ENCODE measurements around the gene NT5DC3.

The NT5DC3 gene

GRCh38 chr12:103819892-103820291, 21.1 kb downstream of the NT5DC3 start:
- Histone ChIP-seq H3K9me3 (ENCODE audit: control extremely low read depth in 1 of 5, control insufficient read depth in 4 of 5, insufficient read depth in 2 of 5, low read depth in 1 of 5, low read length in 4 of 5) (peaks cover 0 to 7% (median 0%) of the 10 kb centered on the region in 5 experiments), H3K27ac (ENCODE audit: insufficient read depth in 1 of 2, low read depth in 1 of 2, low read length in 2 of 2, poor library complexity in 1 of 2, severe bottlenecking in 2 of 2) (no peak overlapping the region), H3K36me3 (ENCODE audit: control insufficient read depth in 4 of 4, insufficient read depth in 4 of 4, low read length in 3 of 4) (peaks cover 0 to 4% (median 0%) of the 10 kb centered on the region in 4 experiments), H3K4me1 (ENCODE audit: control extremely low read depth in 1 of 4, control insufficient read depth in 4 of 4, insufficient read depth in 4 of 4, low read length in 3 of 4) (no peaks in the 10 kb centered on the region), H3K4me3 (ENCODE audit: control insufficient read depth in 1 of 7, extremely low read depth in 1 of 7, insufficient read depth in 4 of 7, low read depth in 2 of 7, low read length in 6 of 7) (no peak overlapping the region), H3K27me3 (replicated peaks in 2 of 5; ENCODE audit: control insufficient read depth in 4 of 5, insufficient read depth in 5 of 5, low read length in 4 of 5) (no peaks in the 10 kb centered on the region)
- DNase-seq, result no peak
- CTCF ChIA-PET, result interaction anchor here (1.2 to 2.0 kb wide), 2 partner anchors 13 to 49 kb away, joined by 3 to 10 read pairs; no protein-coding TSS in a partner anchor
- WGBS (ENCODE audit: insufficient coverage), result 100% methylated on average over 1 of the region's 2 CpGs
- POLR2A ChIA-PET, result no interaction called here

GRCh38 chr12:103819312-103819711, 21.7 kb downstream of the NT5DC3 start:
- CTCF ChIA-PET, result interaction anchor here (1.2 to 2.0 kb wide), 2 partner anchors 14 to 48 kb away, joined by 3 to 10 read pairs; no protein-coding TSS in a partner anchor
- WGBS (ENCODE audit: insufficient coverage), result 100% methylated on average over 1 of the region's 2 CpGs
- H3K9me3 ChIP-seq (ENCODE audit: control extremely low read depth in 1 of 5, control insufficient read depth in 4 of 5, insufficient read depth in 2 of 5, low read depth in 1 of 5, low read length in 4 of 5), result peaks cover 0 to 7% (median 0%) of the 10 kb centered on the region in 5 experiments
- no peak overlapping the region for H3K4me3 ChIP-seq (ENCODE audit: control insufficient read depth in 1 of 7, extremely low read depth in 1 of 7, insufficient read depth in 4 of 7, low read depth in 2 of 7, low read length in 6 of 7)
- POLR2A ChIA-PET, result no interaction called here
- no peak for DNase-seq
- H3K27me3 ChIP-seq (replicated peaks in 2 of 5; ENCODE audit: control insufficient read depth in 4 of 5, insufficient read depth in 5 of 5, low read length in 4 of 5), result no peaks in the 10 kb centered on the region
- no peaks in the 10 kb centered on the region for H3K4me1 ChIP-seq (ENCODE audit: control extremely low read depth in 1 of 4, control insufficient read depth in 4 of 4, insufficient read depth in 4 of 4, low read length in 3 of 4)
- no peak overlapping the region for H3K27ac ChIP-seq (ENCODE audit: insufficient read depth in 1 of 2, low read depth in 1 of 2, low read length in 2 of 2, poor library complexity in 1 of 2, severe bottlenecking in 2 of 2)
- H3K36me3 ChIP-seq (ENCODE audit: control insufficient read depth in 4 of 4, insufficient read depth in 4 of 4, low read length in 3 of 4), result peaks cover 0 to 7% (median 0%) of the 10 kb centered on the region in 4 experiments

GRCh38 chr12:103817791-103818190, 23.2 kb downstream of the NT5DC3 start:
- CTCF ChIA-PET, result no interaction called here
- POLR2A ChIA-PET, result no interaction called here
- Histone ChIP-seq H3K9me3 (ENCODE audit: control extremely low read depth in 1 of 5, control insufficient read depth in 4 of 5, insufficient read depth in 2 of 5, low read depth in 1 of 5, low read length in 4 of 5) (peaks cover 0 to 7% (median 0%) of the 10 kb centered on the region in 5 experiments), H3K27me3 (replicated peaks in 2 of 5; ENCODE audit: control insufficient read depth in 4 of 5, insufficient read depth in 5 of 5, low read length in 4 of 5) (no peaks in the 10 kb centered on the region), H3K4me1 (ENCODE audit: control extremely low read depth in 1 of 4, control insufficient read depth in 4 of 4, insufficient read depth in 4 of 4, low read length in 3 of 4) (no peaks in the 10 kb centered on the region), H3K4me3 (ENCODE audit: control insufficient read depth in 1 of 7, extremely low read depth in 1 of 7, insufficient read depth in 4 of 7, low read depth in 2 of 7, low read length in 6 of 7) (no peak overlapping the region), H3K27ac (ENCODE audit: insufficient read depth in 1 of 2, low read depth in 1 of 2, low read length in 2 of 2, poor library complexity in 1 of 2, severe bottlenecking in 2 of 2) (no peak overlapping the region), H3K36me3 (ENCODE audit: control insufficient read depth in 4 of 4, insufficient read depth in 4 of 4, low read length in 3 of 4) (peaks cover 0 to 12% (median 3%) of the 10 kb centered on the region in 4 experiments)
- DNase-seq, result no peak
- 90% methylated on average over 1 of the region's 2 CpGs for WGBS (ENCODE audit: insufficient coverage)

- H3K36me3 ChIP-seq (ENCODE audit: control insufficient read depth in 4 of 4, insufficient read depth in 4 of 4, low read length in 3 of 4), result peaks cover 0 to 20% (median 3%) of the 10 kb centered on the region in 4 experiments
- WGBS (ENCODE audit: insufficient coverage), result no CpG with 5 or more reads among the region's 1 CpG
- H3K4me1 ChIP-seq (ENCODE audit: control extremely low read depth in 1 of 4, control insufficient read depth in 4 of 4, insufficient read depth in 4 of 4, low read length in 3 of 4), result no peaks in the 10 kb centered on the region
- H3K4me3 ChIP-seq (ENCODE audit: control insufficient read depth in 1 of 7, extremely low read depth in 1 of 7, insufficient read depth in 4 of 7, low read depth in 2 of 7, low read length in 6 of 7), result no peak overlapping the region
- no peaks in the 10 kb centered on the region for H3K27me3 ChIP-seq (replicated peaks in 2 of 5; ENCODE audit: control insufficient read depth in 4 of 5, insufficient read depth in 5 of 5, low read length in 4 of 5)
- ChIA-PET POLR2A (no interaction called here), CTCF (no interaction called here)
- peaks cover 0 to 7% (median 0%) of the 10 kb centered on the region in 5 experiments for H3K9me3 ChIP-seq (ENCODE audit: control extremely low read depth in 1 of 5, control insufficient read depth in 4 of 5, insufficient read depth in 2 of 5, low read depth in 1 of 5, low read length in 4 of 5)
- H3K27ac ChIP-seq (ENCODE audit: insufficient read depth in 1 of 2, low read depth in 1 of 2, low read length in 2 of 2, poor library complexity in 1 of 2, severe bottlenecking in 2 of 2), result no peak overlapping the region
- DNase-seq, result no peak
Measured at GRCh38 chr12:103816663-103817062, 24.4 kb downstream of the NT5DC3 start.

GRCh38 chr12:103814436-103814835, 26.6 kb downstream of the NT5DC3 start:
- CTCF ChIA-PET, result no interaction called here
- 100% methylated on average over 1 of the region's 3 CpGs for WGBS (ENCODE audit: insufficient coverage)
- Histone ChIP-seq H3K4me1 (ENCODE audit: control extremely low read depth in 1 of 4, control insufficient read depth in 4 of 4, insufficient read depth in 4 of 4, low read length in 3 of 4) (no peaks in the 10 kb centered on the region), H3K9me3 (ENCODE audit: control extremely low read depth in 1 of 5, control insufficient read depth in 4 of 5, insufficient read depth in 2 of 5, low read depth in 1 of 5, low read length in 4 of 5) (no peaks in the 10 kb centered on the region), H3K27me3 (replicated peaks in 2 of 5; ENCODE audit: control insufficient read depth in 4 of 5, insufficient read depth in 5 of 5, low read length in 4 of 5) (no peaks in the 10 kb centered on the region), H3K27ac (ENCODE audit: insufficient read depth in 1 of 2, low read depth in 1 of 2, low read length in 2 of 2, poor library complexity in 1 of 2, severe bottlenecking in 2 of 2) (no peak overlapping the region), H3K36me3 (ENCODE audit: control insufficient read depth in 4 of 4, insufficient read depth in 4 of 4, low read length in 3 of 4) (peaks cover 0 to 20% (median 3%) of the 10 kb centered on the region in 4 experiments), H3K4me3 (ENCODE audit: control insufficient read depth in 1 of 7, extremely low read depth in 1 of 7, insufficient read depth in 4 of 7, low read depth in 2 of 7, low read length in 6 of 7) (no peak overlapping the region)
- POLR2A ChIA-PET, result no interaction called here
- DNase-seq, result no peak

GRCh38 chr12:103813949-103814348, 27.1 kb downstream of the NT5DC3 start:
- DNase-seq, result no peak
- WGBS (ENCODE audit: insufficient coverage), result 83% methylated on average over 1 of the region's 4 CpGs
- ChIA-PET CTCF (interaction anchor here (1.0 kb wide), 1 partner anchor 13 kb away, joined by 3 read pairs; no protein-coding TSS in a partner anchor), POLR2A (no interaction called here)
- Histone ChIP-seq H3K9me3 (ENCODE audit: control extremely low read depth in 1 of 5, control insufficient read depth in 4 of 5, insufficient read depth in 2 of 5, low read depth in 1 of 5, low read length in 4 of 5) (no peaks in the 10 kb centered on the region), H3K4me1 (ENCODE audit: control extremely low read depth in 1 of 4, control insufficient read depth in 4 of 4, insufficient read depth in 4 of 4, low read length in 3 of 4) (no peaks in the 10 kb centered on the region), H3K27ac (ENCODE audit: insufficient read depth in 1 of 2, low read depth in 1 of 2, low read length in 2 of 2, poor library complexity in 1 of 2, severe bottlenecking in 2 of 2) (no peak overlapping the region), H3K4me3 (ENCODE audit: control insufficient read depth in 1 of 7, extremely low read depth in 1 of 7, insufficient read depth in 4 of 7, low read depth in 2 of 7, low read length in 6 of 7) (no peak overlapping the region), H3K27me3 (replicated peaks in 2 of 5; ENCODE audit: control insufficient read depth in 4 of 5, insufficient read depth in 5 of 5, low read length in 4 of 5) (no peaks in the 10 kb centered on the region), H3K36me3 (ENCODE audit: control insufficient read depth in 4 of 4, insufficient read depth in 4 of 4, low read length in 3 of 4) (peaks cover 0 to 20% (median 3%) of the 10 kb centered on the region in 4 experiments)

- Histone ChIP-seq H3K27ac (ENCODE audit: insufficient read depth in 1 of 2, low read depth in 1 of 2, low read length in 2 of 2, poor library complexity in 1 of 2, severe bottlenecking in 2 of 2) (no peak overlapping the region), H3K4me3 (ENCODE audit: control insufficient read depth in 1 of 7, extremely low read depth in 1 of 7, insufficient read depth in 4 of 7, low read depth in 2 of 7, low read length in 6 of 7) (no peak overlapping the region), H3K9me3 (ENCODE audit: control extremely low read depth in 1 of 5, control insufficient read depth in 4 of 5, insufficient read depth in 2 of 5, low read depth in 1 of 5, low read length in 4 of 5) (no peaks in the 10 kb centered on the region), H3K4me1 (ENCODE audit: control extremely low read depth in 1 of 4, control insufficient read depth in 4 of 4, insufficient read depth in 4 of 4, low read length in 3 of 4) (no peaks in the 10 kb centered on the region), H3K36me3 (ENCODE audit: control insufficient read depth in 4 of 4, insufficient read depth in 4 of 4, low read length in 3 of 4) (peaks cover 0 to 20% (median 3%) of the 10 kb centered on the region in 4 experiments), H3K27me3 (replicated peaks in 2 of 5; ENCODE audit: control insufficient read depth in 4 of 5, insufficient read depth in 5 of 5, low read length in 4 of 5) (no peaks in the 10 kb centered on the region)
- DNase-seq, result no peak
- ChIA-PET POLR2A (no interaction called here), CTCF (interaction anchor here (1.0 kb wide), 1 partner anchor 13 kb away, joined by 3 read pairs; no protein-coding TSS in a partner anchor)
- 100% methylated on average over 2 of the region's 3 CpGs for WGBS (ENCODE audit: insufficient coverage)
Measured at GRCh38 chr12:103813426-103813825, 27.6 kb downstream of the NT5DC3 start.
